Esophagus squamous epithelium (tissue), 4 donors: ENCODE measurements around the gene HAPSTR1.

ENCODE experiments used
- CTCF ChIP-seq, 6 experiments: fragments of 450-650 bp in 4 of 6; fragments of 200-600 bp in 2 of 6; sonication (generic) in 2 of 6; IDR thresholded peaks; one replicate each; pipeline ENCODE4 v1.5.1; 2016 to 2019; ENCODE audit warnings: antibody characterized with exemption in 6 of 6, mild to moderate bottlenecking in 4 of 6, moderate library complexity in 4 of 6
- POLR2A ChIP-seq, 4 donors: fragments of 450-650 bp; IDR thresholded peaks; one replicate each; pipeline ENCODE4 v1.6.1; 2017; ENCODE audit warnings: antibody characterized with exemption in 4 of 4, mild to moderate bottlenecking in 4 of 4, moderate library complexity in 3 of 4

DNA sequence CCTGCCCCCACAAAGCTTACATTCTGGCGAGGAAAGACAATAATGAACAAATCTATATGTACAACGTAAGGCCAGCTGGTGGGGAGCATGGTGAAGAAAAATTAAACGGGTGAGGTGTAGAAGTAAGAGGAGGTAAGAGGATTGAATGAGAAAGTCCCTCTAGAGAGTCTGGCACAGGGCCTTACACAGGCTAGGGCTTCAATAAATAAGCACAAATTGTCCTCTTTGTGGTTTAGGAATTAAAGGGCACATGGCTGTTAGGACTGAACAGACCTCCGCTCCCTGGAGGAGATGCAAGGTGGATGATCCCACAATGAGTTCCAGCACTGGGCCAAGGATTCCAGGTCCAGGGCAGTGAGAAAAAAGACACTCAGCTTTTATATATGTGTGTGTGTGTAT lies 43.1 kb upstream of the HAPSTR1 start:
- TF ChIP-seq CTCF (IDR thresholded peaks at IDR 0.05) (no peak), POLR2A (IDR thresholded peaks at IDR 0.05) (no peak)
